Thyroid gland (tissue), 4 donors: ENCODE measurements around the gene AURKB. TPM values are rescaled to one million over a fixed set of nuclear protein-coding genes. Genes with fewer than 3 reads are reported as not detected.

Source experiments
- DNase-seq, 2 donors: peaks; one replicate each; pipeline ENCODE4 v3.0.0-alpha.2; 2019
- H3K27ac ChIP-seq, 3 donors: fragments of 200-600 bp; sonication (generic); 1 replicate in 2 of 3; 2 replicates in 1 of 3; pipeline ENCODE4 v1.5.1; 2016 to 2019; ENCODE audit warnings: mild to moderate bottlenecking in 1 of 3, moderate library complexity in 1 of 3
- H3K27me3 ChIP-seq: fragments of 200-600 bp; sonication (generic); one replicate; pipeline ENCODE4 v1.5.1; 2019
- H3K36me3 ChIP-seq, 2 donors: fragments of 200-600 bp; sonication (generic); one replicate each; pipeline ENCODE4 v1.5.1; 2016 to 2019
- H3K4me1 ChIP-seq, 2 donors: fragments of 200-600 bp; sonication (generic); one replicate each; pipeline ENCODE4 v1.5.1; 2017 to 2019
- H3K4me3 ChIP-seq, 3 donors: fragments of 200-600 bp; sonication (generic); replicated peaks in 1 of 3; 1 replicate in 2 of 3; 2 replicates in 1 of 3; pipeline ENCODE4 v1.5.1; 2016; ENCODE audit warnings: mild to moderate bottlenecking in 1 of 3
- H3K9me3 ChIP-seq: fragments of 200-600 bp; sonication (generic); one replicate; pipeline ENCODE4 v1.5.1; 2017
- CTCF ChIP-seq, 6 experiments: fragments of 200-600 bp in 3 of 6; fragments of 450-650 bp in 3 of 6; sonication (generic) in 3 of 6; IDR thresholded peaks; one replicate each; pipeline ENCODE4 v1.5.1; 2016 to 2019; ENCODE audit warnings: antibody characterized with exemption in 6 of 6, mild to moderate bottlenecking in 2 of 6, inconsistent platforms in 1 of 6, moderate library complexity in 1 of 6
- POLR2A ChIP-seq, 2 donors: fragments of 450-650 bp; IDR thresholded peaks; one replicate each; pipeline ENCODE4 v1.6.1; 2017; ENCODE audit warnings: antibody characterized with exemption in 2 of 2, mild to moderate bottlenecking in 2 of 2, moderate library complexity in 1 of 2
- WGBS, 2 donors: methylation state at CpG; one replicate each; pipeline ENCODE4 v1.1.5; 2017; 5-methylcytosine and 5-hydroxymethylcytosine counted together
- intact Hi-C: fragments of 100-400 bp; cut with DNase I; formaldehyde crosslinking; loops from one replicate; pipeline ENCODE4 v1.15.1; 2023
- total RNA-seq, 4 donors: library from RNA; depleted of rRNA; stranded (reverse); fragments of >200 nt; gene quantifications; one replicate each; pipeline ENCODE4 v1.2.3, GENCODE V29; 2016

Gene AURKB
- 1 to 10 TPM in 1 of 4 donors, not detected in 3; 6.0 TPM for total RNA-seq

GRCh38 chr17:8209907-8210760 is at the start of gene AURKB:
Gene AURKB, minus strand, starts transcription at chr17:8210575. Its CDS starts 351 bp downstream, at chr17:8210224.
- Histone ChIP-seq H3K4me1 (peaks cover 5 to 7% of the 10 kb centered on the region in 2 donors), H3K27me3 (no peaks in the 10 kb centered on the region), H3K27ac (peak within 1 kb of the TSS; percentile 79 to 90 (median 87)), H3K36me3 (no peaks in the 10 kb centered on the region), H3K4me3 (peak within 1 kb of the TSS in 2 of 3 donors; percentile 37 to 81), H3K9me3 (no peaks in the 10 kb centered on the region)
- peak; percentile 96 for DNase-seq
- 4% methylated on average over 35 to 46 of the region's 46 CpGs for WGBS, 2 donors
- TF ChIP-seq POLR2A (IDR thresholded peaks at IDR 0.05) (no peak), CTCF (IDR thresholded peaks at IDR 0.05) (no peak)
- intact Hi-C loops = no loop called here

DNA sequence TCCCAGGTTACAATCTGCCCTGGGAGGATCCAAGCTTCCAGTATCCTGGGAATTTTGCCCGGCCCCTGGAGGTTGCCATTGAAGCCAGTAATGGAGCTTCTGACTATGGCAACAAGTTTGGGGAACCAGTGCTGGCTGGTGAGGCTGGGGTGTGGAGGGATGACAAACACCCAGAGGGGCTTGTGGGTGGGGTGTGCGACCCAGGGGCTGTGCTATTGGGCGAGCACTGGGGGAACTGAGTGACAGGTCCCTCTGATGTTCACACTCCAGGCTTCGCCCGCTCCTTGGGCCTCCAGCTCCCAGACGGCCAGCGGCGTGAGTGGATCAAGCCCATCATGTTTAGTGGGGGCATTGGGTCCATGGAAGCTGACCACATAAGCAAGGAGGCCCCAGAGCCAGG is 47.4 kb upstream of the AURKB start:
- DNase-seq = no peak
- TF ChIP-seq CTCF (IDR thresholded peaks at IDR 0.05) (no peak), POLR2A (IDR thresholded peaks at IDR 0.05) (no peak)
- 94 to 96% methylated on average over 4 of the region's 8 CpGs for WGBS, 2 donors
- Histone ChIP-seq H3K36me3 (peaks cover 17 to 25% of the 10 kb centered on the region in 2 donors), H3K4me3 (no peak overlapping the region), H3K4me1 (no peaks in the 10 kb centered on the region), H3K27ac (no peak overlapping the region), H3K27me3 (no peaks in the 10 kb centered on the region), H3K9me3 (no peaks in the 10 kb centered on the region)
- intact Hi-C loops = no loop called here

- Histone ChIP-seq H3K9me3 (no peaks in the 10 kb centered on the region), H3K4me3 (no peak overlapping the region), H3K36me3 (peaks cover 15 to 24% of the 10 kb centered on the region in 2 donors), H3K27ac (no peak overlapping the region), H3K4me1 (no peaks in the 10 kb centered on the region), H3K27me3 (no peaks in the 10 kb centered on the region)
- TF ChIP-seq CTCF (IDR thresholded peaks at IDR 0.05) (no peak), POLR2A (IDR thresholded peaks at IDR 0.05) (no peak)
- no peak for DNase-seq
- WGBS, 2 donors = 89 to 96% methylated on average over 6 of the region's 6 CpGs
- intact Hi-C loops = no loop called here
Measured at GRCh38 chr17:8256691-8257090, 46.3 kb upstream of the AURKB start.

DNA sequence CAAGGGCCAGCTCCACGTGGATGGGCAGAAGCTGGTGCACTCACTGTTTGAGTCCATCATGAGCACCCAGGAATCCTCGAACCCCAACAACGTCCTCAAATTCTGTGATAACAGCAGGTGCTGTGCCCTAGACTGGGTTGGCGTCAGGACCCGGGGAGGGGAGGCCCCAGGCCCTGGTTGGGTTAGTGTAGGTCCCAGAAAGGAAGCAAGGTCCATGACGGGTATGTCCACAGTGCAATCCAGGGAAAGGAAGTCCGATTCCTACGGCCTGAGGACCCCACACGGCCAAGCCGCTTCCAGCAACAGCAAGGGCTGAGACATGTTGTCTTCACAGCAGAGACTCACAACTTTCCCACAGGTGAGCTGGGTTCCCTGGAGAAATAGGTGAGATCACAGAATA is 45.9 kb upstream of the AURKB start:
- no peaks in the 10 kb centered on the region for H3K4me1 ChIP-seq
- H3K36me3 ChIP-seq = peaks cover 15 to 24% of the 10 kb centered on the region in 2 donors
- no peak overlapping the region for H3K27ac ChIP-seq
- no peaks in the 10 kb centered on the region for H3K9me3 ChIP-seq
- TF ChIP-seq POLR2A (IDR thresholded peaks at IDR 0.05) (no peak), CTCF (IDR thresholded peaks at IDR 0.05) (no peak)
- intact Hi-C loops = no loop called here
- H3K4me3 ChIP-seq = no peak overlapping the region
- no peak for DNase-seq
- WGBS, 2 donors = 92 to 94% methylated on average over 5 to 10 of the region's 10 CpGs
- no peaks in the 10 kb centered on the region for H3K27me3 ChIP-seq

DNA sequence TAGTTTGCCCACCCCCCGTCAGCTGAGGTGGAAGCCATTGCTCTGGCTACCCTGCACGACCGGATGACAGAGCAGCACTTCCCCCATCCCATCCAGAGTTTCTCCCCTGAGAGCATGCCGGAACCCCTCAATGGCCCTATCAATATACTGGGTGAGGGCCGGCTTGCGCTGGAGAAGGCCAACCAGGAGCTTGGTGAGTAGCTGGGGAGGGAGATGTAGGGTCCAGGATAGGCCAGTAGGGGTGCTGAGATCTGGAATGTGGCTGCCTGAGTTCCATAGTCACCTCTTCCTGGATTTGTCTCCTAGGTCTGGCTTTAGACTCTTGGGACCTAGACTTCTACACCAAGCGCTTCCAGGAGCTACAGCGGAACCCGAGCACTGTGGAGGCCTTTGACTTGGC is 45.1 kb upstream of the AURKB start:
- no peak for DNase-seq
- Histone ChIP-seq H3K4me3 (no peak overlapping the region), H3K27ac (no peak overlapping the region), H3K9me3 (no peaks in the 10 kb centered on the region), H3K27me3 (no peaks in the 10 kb centered on the region), H3K4me1 (no peaks in the 10 kb centered on the region), H3K36me3 (peaks cover 15 to 24% of the 10 kb centered on the region in 2 donors)
- no peak for TF ChIP-seq CTCF (IDR thresholded peaks at IDR 0.05)
- no peak for TF ChIP-seq POLR2A (IDR thresholded peaks at IDR 0.05)
- intact Hi-C loops = no loop called here
- WGBS, 2 donors = 91 to 98% methylated on average over 9 of the region's 9 CpGs
